ENCODE measurements around the gene POLH.
"Not testable (repeated sequence)": the region's sequence is repeated elsewhere in the genome, so short reads cannot be mapped to it uniquely, and the experiment has no call there.

POLH gene

GRCh38 chr6:43575772-43576551, at the start of gene POLH, which contains the start of gene XPO5:
Gene POLH, plus strand, starts transcription at chr6:43576185. Its CDS starts 6,135 bp downstream, at chr6:43582320.
Gene XPO5, minus strand, starts transcription at chr6:43576038. Its CDS starts 174 bp downstream, at chr6:43575864.
- in situ Hi-C loops (cut with MboI; ENCODE audit: low sequenced_read_pairs, unreplicated experiment): no loop called here
- no peak for TF ChIP-seq CTCF (IDR thresholded peaks at IDR 0.05; ENCODE audit: borderline replicate concordance, control extremely low read depth, extremely low read depth, insufficient read depth, missing control alignments)
- DNase-seq (ENCODE audit: low spot score): peak; percentile 98

GRCh38 chr6:43532201-43532600, 43.8 kb upstream of the POLH start:
- DNase-seq (ENCODE audit: low spot score): no peak
- in situ Hi-C loops (cut with MboI; ENCODE audit: low sequenced_read_pairs, unreplicated experiment): no loop called here

GRCh38 chr6:43538986-43539385, 37.0 kb upstream of the POLH start:
- DNase-seq (ENCODE audit: low spot score); in situ Hi-C loops (cut with MboI; ENCODE audit: low sequenced_read_pairs, unreplicated experiment): not testable (repeated sequence)

More at GRCh38 chr6:43532201-43532600, 43.8 kb upstream of the POLH start:
- TF ChIP-seq CTCF (IDR thresholded peaks at IDR 0.05; ENCODE audit: borderline replicate concordance, control extremely low read depth, extremely low read depth, insufficient read depth, missing control alignments): no peak

GRCh38 chr6:43539409-43539808, 36.6 kb upstream of the POLH start:
- in situ Hi-C loops (cut with MboI; ENCODE audit: low sequenced_read_pairs, unreplicated experiment); DNase-seq (ENCODE audit: low spot score): not testable (repeated sequence)

GRCh38 chr6:43540507-43540906, 35.5 kb upstream of the POLH start:
- in situ Hi-C loops (cut with MboI; ENCODE audit: low sequenced_read_pairs, unreplicated experiment): no loop called here
- DNase-seq (ENCODE audit: low spot score): no peak
- TF ChIP-seq CTCF (IDR thresholded peaks at IDR 0.05; ENCODE audit: borderline replicate concordance, control extremely low read depth, extremely low read depth, insufficient read depth, missing control alignments): no peak

GRCh38 chr6:43541774-43542471, 34.1 kb upstream of the POLH start:
- peak; percentile 41 for DNase-seq (ENCODE audit: low spot score)
- TF ChIP-seq CTCF (IDR thresholded peaks at IDR 0.05; ENCODE audit: borderline replicate concordance, control extremely low read depth, extremely low read depth, insufficient read depth, missing control alignments): no peak
- in situ Hi-C loops (cut with MboI; ENCODE audit: low sequenced_read_pairs, unreplicated experiment): no loop called here

- DNase-seq (ENCODE audit: low spot score): no peak
- no peak for TF ChIP-seq CTCF (IDR thresholded peaks at IDR 0.05; ENCODE audit: borderline replicate concordance, control extremely low read depth, extremely low read depth, insufficient read depth, missing control alignments)
- in situ Hi-C loops (cut with MboI; ENCODE audit: low sequenced_read_pairs, unreplicated experiment): no loop called here
Measured at GRCh38 chr6:43544461-43544860, 31.5 kb upstream of the POLH start.
